PFSK-1 (cell line): ENCODE data around the gene FYN.

Experiments
- POLR2AphosphoS5 ChIP-seq: IDR thresholded peaks from 2 replicates; pipeline ENCODE4 v1.6.1; 2012; ENCODE audit warnings: low read depth, mild to moderate bottlenecking, control low read depth, low read length, moderate library complexity
- REST ChIP-seq, 2 experiments: IDR thresholded peaks; 2 replicates each; pipeline versions ENCODE4 v1.6.1 to v1.8.0; 2011 to 2012; ENCODE audit warnings: low read depth in 2 of 2, low read length in 2 of 2, control low read depth in 1 of 2, inconsistent platforms in 1 of 2, mild to moderate bottlenecking in 1 of 2, moderate library complexity in 1 of 2; ENCODE audit not compliant: insufficient read depth in 1 of 2
- SIN3A ChIP-seq: IDR thresholded peaks from 2 replicates; pipeline ENCODE4 v1.6.1; 2012; ENCODE audit warnings: mild to moderate bottlenecking, low read length, moderate library complexity, borderline replicate concordance; ENCODE audit not compliant: insufficient read depth
- TAF1 ChIP-seq: IDR thresholded peaks from 2 replicates; pipeline ENCODE4 v1.6.1; 2012; ENCODE audit warnings: low read length, control low read depth, borderline replicate concordance; ENCODE audit not compliant: insufficient read depth

GRCh38 chr6:111817451-111818120 lies 55.7 kb downstream of the FYN start:
- TF ChIP-seq POLR2AphosphoS5: no peak
- TF ChIP-seq TAF1: no peak
- TF ChIP-seq SIN3A: no peak
- no peak for TF ChIP-seq REST (IDR thresholded peaks at IDR 0.05; ENCODE audit: insufficient read depth in 1 of 2, low read depth in 2 of 2, low read length in 2 of 2)
